OCI-LY1 (cell line): ENCODE results near the gene SDK2.

Source experiments
- EZH2 ChIP-seq: fragments of 200-600 bp; sonication (generic), shearing (Covaris generic); IDR thresholded peaks from 2 replicates; pipeline ENCODE4 v1.8.0; 2017; ENCODE audit warnings: borderline replicate concordance, mixed run types, mild to moderate bottlenecking, antibody characterized with exemption, low read length, moderate library complexity, mixed read lengths
- TF ChIP-seq, protein P1 (sequence below): fragments of 200-600 bp; sonication (generic), shearing (Covaris generic); IDR thresholded peaks from 2 replicates; pipeline ENCODE4 v1.5.1; 2017; ENCODE audit warnings: mild to moderate bottlenecking, antibody characterized with exemption, low read length, moderate library complexity, mixed read lengths

DNA sequence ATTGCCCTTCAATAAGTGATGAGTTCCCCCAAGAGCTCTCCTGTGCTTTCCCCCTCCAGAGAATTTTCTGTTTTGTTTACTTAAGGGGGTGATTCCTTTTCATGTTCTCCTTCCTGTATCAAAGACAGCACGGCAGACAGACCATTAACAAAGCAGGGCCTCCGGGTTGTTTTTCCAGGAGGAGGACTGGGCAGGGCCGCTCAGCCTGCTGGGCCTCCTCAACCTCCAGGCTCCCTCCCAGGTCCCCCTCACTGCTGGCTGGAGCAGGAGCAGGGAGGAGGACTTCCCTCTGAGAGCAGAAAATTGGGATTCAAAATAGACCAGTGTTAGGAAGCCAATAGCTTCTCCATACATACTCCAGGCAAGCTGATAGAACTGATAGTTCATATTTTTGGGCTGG lies 20.4 kb downstream of the SDK2 start:
- TF ChIP-seq, protein P1, sequence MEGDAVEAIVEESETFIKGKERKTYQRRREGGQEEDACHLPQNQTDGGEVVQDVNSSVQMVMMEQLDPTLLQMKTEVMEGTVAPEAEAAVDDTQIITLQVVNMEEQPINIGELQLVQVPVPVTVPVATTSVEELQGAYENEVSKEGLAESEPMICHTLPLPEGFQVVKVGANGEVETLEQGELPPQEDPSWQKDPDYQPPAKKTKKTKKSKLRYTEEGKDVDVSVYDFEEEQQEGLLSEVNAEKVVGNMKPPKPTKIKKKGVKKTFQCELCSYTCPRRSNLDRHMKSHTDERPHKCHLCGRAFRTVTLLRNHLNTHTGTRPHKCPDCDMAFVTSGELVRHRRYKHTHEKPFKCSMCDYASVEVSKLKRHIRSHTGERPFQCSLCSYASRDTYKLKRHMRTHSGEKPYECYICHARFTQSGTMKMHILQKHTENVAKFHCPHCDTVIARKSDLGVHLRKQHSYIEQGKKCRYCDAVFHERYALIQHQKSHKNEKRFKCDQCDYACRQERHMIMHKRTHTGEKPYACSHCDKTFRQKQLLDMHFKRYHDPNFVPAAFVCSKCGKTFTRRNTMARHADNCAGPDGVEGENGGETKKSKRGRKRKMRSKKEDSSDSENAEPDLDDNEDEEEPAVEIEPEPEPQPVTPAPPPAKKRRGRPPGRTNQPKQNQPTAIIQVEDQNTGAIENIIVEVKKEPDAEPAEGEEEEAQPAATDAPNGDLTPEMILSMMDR = no peak
- no peak for TF ChIP-seq EZH2
